ENCODE results near the gene IQCH. TPM values are rescaled to one million over a fixed set of nuclear protein-coding genes. Genes with fewer than 3 reads are reported as not detected.

The IQCH gene
- total and polyA plus RNA-seq, 7 donors, result 0.36 to 3.8 (median 1.4) TPM

DNA sequence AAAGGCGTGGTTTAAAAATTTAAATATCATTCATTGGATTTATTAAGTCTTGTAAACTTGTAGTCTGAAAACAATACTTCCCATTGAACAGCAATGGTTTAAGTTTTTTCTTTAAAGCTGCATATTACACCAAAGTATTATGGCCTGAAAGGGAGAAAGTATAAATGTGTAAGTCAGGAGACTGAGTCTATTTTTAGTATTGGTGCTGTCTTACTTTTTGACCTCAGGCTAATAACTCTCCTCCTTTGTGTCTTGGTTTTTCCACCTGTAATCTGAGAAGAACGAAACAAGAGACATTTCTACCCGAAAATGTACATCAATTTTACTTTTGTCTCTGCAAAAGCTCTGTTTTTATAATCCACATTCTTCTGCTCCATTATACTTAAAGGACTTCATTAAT is 273.9 kb downstream of the IQCH start:
- peaks cover 0 to 11% (median 4%) of the 10 kb centered on the region in 4 donors for H3K4me1 ChIP-seq
- H3K4me3 ChIP-seq, result no peak overlapping the region
- H3K36me3 ChIP-seq, result peaks cover 0 to 21% (median 3%) of the 10 kb centered on the region in 4 donors
- no peak for DNase-seq
- intact Hi-C loops (cut with DNase I), result loop anchor here (10.0 kb wide), 1 partner anchor 274 kb away; the partner anchor contains the start of genes AAGAB and IQCH
- H3K27ac ChIP-seq, result no peak overlapping the region
- H3K9me3 ChIP-seq, result no peaks in the 10 kb centered on the region
- WGBS, 2 donors, result 96 to 100% methylated on average over 3 of the region's 3 CpGs
- TF ChIP-seq POLR2A (IDR thresholded peaks at IDR 0.05) (no peak), CTCF (IDR thresholded peaks at IDR 0.05) (no peak), EP300 (IDR thresholded peaks at IDR 0.05) (no peak), POLR2AphosphoS5 (IDR thresholded peaks at IDR 0.05) (no peak)
- H3K27me3 ChIP-seq, result no peaks in the 10 kb centered on the region

- no peak for DNase-seq
- Histone ChIP-seq H3K36me3 (peaks cover 0 to 21% (median 3%) of the 10 kb centered on the region in 4 donors), H3K9me3 (no peaks in the 10 kb centered on the region), H3K27me3 (no peaks in the 10 kb centered on the region), H3K4me3 (no peak overlapping the region), H3K4me1 (no peaks in the 10 kb centered on the region), H3K27ac (no peak overlapping the region)
- WGBS, 2 donors, result 69 to 79% methylated on average over 3 of the region's 3 CpGs
- intact Hi-C loops (cut with DNase I), result no loop called here
- TF ChIP-seq CTCF (IDR thresholded peaks at IDR 0.05) (no peak), POLR2A (IDR thresholded peaks at IDR 0.05) (no peak), EP300 (IDR thresholded peaks at IDR 0.05) (no peak), POLR2AphosphoS5 (IDR thresholded peaks at IDR 0.05) (no peak)
These were observed 276.9 kb downstream of the IQCH start for GRCh38 chr15:67531379-67531914.

- DNase-seq, result no peak
- Histone ChIP-seq H3K9me3 (no peaks in the 10 kb centered on the region), H3K36me3 (no peaks in the 10 kb centered on the region), H3K27me3 (no peaks in the 10 kb centered on the region), H3K4me1 (no peaks in the 10 kb centered on the region), H3K4me3 (no peak overlapping the region), H3K27ac (no peak overlapping the region)
- 82 to 83% methylated on average over 1 of the region's 1 CpG for WGBS, 2 donors
- intact Hi-C loops (cut with DNase I), result no loop called here
- TF ChIP-seq CTCF (IDR thresholded peaks at IDR 0.05) (no peak), POLR2A (IDR thresholded peaks at IDR 0.05) (no peak), POLR2AphosphoS5 (IDR thresholded peaks at IDR 0.05) (no peak), EP300 (IDR thresholded peaks at IDR 0.05) (no peak)
These were observed 279.3 kb downstream of the IQCH start for GRCh38 chr15:67533873-67534272.

DNA sequence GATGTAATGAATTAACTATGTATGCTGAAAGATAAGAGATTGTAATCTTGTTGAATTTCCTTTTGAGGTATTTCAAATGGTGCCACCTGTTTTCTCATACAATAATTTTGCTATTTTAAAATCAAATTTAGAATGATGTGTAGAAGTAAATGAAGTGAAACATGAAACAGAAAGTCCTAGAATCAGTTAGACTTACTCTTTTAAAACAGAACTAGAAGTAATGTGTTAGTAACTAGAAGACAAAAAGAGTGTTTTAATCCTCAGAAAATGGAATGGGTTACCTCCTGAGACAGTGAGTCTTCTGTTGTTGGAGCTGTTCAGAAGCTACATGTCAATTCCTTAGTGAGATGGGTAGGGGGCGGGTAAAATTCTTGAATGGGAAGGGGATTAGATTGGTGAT is 279.8 kb downstream of the IQCH start:
- 87 to 94% methylated on average over 1 of the region's 1 CpG for WGBS, 2 donors
- Histone ChIP-seq H3K9me3 (no peaks in the 10 kb centered on the region), H3K36me3 (no peaks in the 10 kb centered on the region), H3K27ac (no peak overlapping the region), H3K4me3 (no peak overlapping the region), H3K27me3 (no peaks in the 10 kb centered on the region), H3K4me1 (no peaks in the 10 kb centered on the region)
- intact Hi-C loops (cut with DNase I), result no loop called here
- no peak for TF ChIP-seq CTCF (IDR thresholded peaks at IDR 0.05)
- no peak for TF ChIP-seq POLR2AphosphoS5 (IDR thresholded peaks at IDR 0.05)
- TF ChIP-seq POLR2A (IDR thresholded peaks at IDR 0.05), result no peak
- TF ChIP-seq EP300 (IDR thresholded peaks at IDR 0.05), result no peak
- DNase-seq, result no peak

GRCh38 chr15:67537771-67538170 is 283.2 kb downstream of the IQCH start:
- H3K27me3 ChIP-seq, result no peaks in the 10 kb centered on the region
- no peak overlapping the region for H3K27ac ChIP-seq
- H3K4me1 ChIP-seq, result peaks cover 0 to 5% (median 0%) of the 10 kb centered on the region in 4 donors
- 96 to 99% methylated on average over 1 of the region's 1 CpG for WGBS, 2 donors
- TF ChIP-seq EP300 (IDR thresholded peaks at IDR 0.05), result no peak
- no peak for TF ChIP-seq POLR2A (IDR thresholded peaks at IDR 0.05)
- TF ChIP-seq POLR2AphosphoS5 (IDR thresholded peaks at IDR 0.05), result no peak
- no peak overlapping the region for H3K4me3 ChIP-seq
- intact Hi-C loops (cut with DNase I), result no loop called here
- no peaks in the 10 kb centered on the region for H3K36me3 ChIP-seq
- DNase-seq, result no peak
- no peaks in the 10 kb centered on the region for H3K9me3 ChIP-seq

All from sigmoid colon (tissue), 7 donors.